Activated CD4-positive, alpha-beta T cell treated with anti-CD3 and anti-CD28 coated beads, Interleukin-2, amount 10 ng/mL, durations not matched to agents 7 days and 5 days (primary cell): ENCODE measurements around the gene AMIGO2. TPM values are rescaled to one million over a fixed set of nuclear protein-coding genes. Genes with fewer than 3 reads are reported as not detected.

Experiments used
- CTCF ChIA-PET: fragments of 350-600 bp; sonication (Branson Sonifier 250); formaldehyde crosslinking; loops from one replicate; lab custom pipeline; 2021; ENCODE audit warnings: antibody characterized with exemption; lab: Charles Lee
- POLR2A ChIA-PET: fragments of 350-600 bp; sonication (Branson Sonifier 250); formaldehyde crosslinking; loops from one replicate; lab custom pipeline; 2021; ENCODE audit warnings: antibody characterized with exemption; lab: Charles Lee
- DNase-seq: peaks from one replicate; pipeline ENCODE4 v3.0.0-alpha.2; 2020
- H3K27ac Mint-ChIP-seq: one replicate; pipeline ENCODE4 v1.8.0; 2021; ENCODE audit warnings: mild to moderate bottlenecking, moderate library complexity, mixed read lengths
- H3K27me3 Mint-ChIP-seq: one replicate; pipeline ENCODE4 v1.8.0; 2021; ENCODE audit warnings: mixed read lengths
- H3K36me3 Mint-ChIP-seq: one replicate; pipeline ENCODE4 v1.8.0; 2021; ENCODE audit warnings: low read depth, mixed read lengths
- H3K4me1 Mint-ChIP-seq: one replicate; pipeline ENCODE4 v1.8.0; 2021; ENCODE audit warnings: mixed read lengths
- H3K4me3 Mint-ChIP-seq: one replicate; pipeline ENCODE4 v1.8.0; 2021; ENCODE audit warnings: mild to moderate bottlenecking, moderate library complexity, mixed read lengths
- H3K9me3 Mint-ChIP-seq: one replicate; pipeline ENCODE4 v1.8.0; 2021; ENCODE audit warnings: mixed read lengths
- total RNA-seq, 2 experiments: library from RNA; stranded (reverse); gene quantifications; one replicate each; pipeline ENCODE4 v1.2.3, GENCODE V29; 2021

Gene AMIGO2
- total RNA-seq, 2 experiments from 2014 or later, result 10.3 to 10.8 TPM

DNA sequence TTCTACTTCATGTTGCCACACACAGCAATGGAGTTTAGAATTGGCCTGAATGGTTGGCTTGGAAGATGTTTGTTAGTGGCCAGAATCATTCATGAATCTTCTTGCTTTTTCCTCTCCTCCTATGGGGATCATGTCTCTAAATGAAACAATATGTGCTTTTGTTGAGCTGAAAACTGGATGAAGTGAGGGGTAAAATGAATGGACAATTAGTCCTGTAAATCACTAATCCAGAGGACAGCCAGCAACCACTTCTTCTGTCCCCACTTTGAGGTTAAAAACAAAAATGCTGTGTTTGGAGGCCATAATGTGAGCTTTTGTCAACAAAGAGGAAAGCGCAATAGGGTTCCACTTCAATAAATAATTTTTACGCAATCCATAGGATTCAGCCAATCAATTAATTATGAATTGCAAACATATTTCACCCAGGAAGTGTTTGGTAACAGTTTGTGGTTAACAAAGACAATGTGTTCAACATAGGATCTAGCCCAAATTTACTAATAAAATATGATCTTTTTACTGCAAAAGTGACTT is 30.3 kb upstream of the AMIGO2 start:
- no peaks in the 10 kb centered on the region for H3K9me3 Mint-ChIP-seq
- ChIA-PET CTCF (interaction anchor here (0.9 to 1.4 kb wide), 3 partner anchors 9 to 31 kb away, joined by 3 read pairs; partner anchors contain the start of gene PCED1B), POLR2A (no interaction called here)
- H3K27me3 Mint-ChIP-seq, result no peaks in the 10 kb centered on the region
- H3K4me1 Mint-ChIP-seq, result peaks cover 26% of the 10 kb centered on the region
- no peak for DNase-seq
- no peak overlapping the region for H3K27ac Mint-ChIP-seq
- H3K4me3 Mint-ChIP-seq, result no peak overlapping the region
- H3K36me3 Mint-ChIP-seq, result peaks cover 52% of the 10 kb centered on the region

DNA sequence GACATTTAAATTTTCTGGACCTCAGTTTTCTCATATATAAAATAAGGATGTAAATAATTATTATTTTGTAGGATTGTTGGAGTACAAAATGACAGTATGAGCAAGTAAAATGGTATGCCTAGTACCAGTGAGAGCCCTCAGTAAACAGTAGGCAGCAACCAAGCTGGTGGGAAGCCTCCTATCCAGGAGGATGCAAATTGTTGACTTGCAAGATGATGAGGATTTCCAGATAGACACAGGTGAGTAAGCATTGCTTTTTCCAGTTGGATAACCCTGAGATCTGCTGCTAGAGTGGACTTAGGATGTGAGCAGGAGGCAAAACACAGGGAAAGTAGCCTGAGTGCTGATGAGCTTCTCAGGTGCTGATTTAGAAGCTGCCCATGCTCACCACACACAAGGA is 28.2 kb upstream of the AMIGO2 start:
- POLR2A ChIA-PET, result no interaction called here
- Mint-ChIP-seq H3K27ac (no peak overlapping the region), H3K4me1 (peaks cover 25% of the 10 kb centered on the region), H3K4me3 (no peak overlapping the region), H3K27me3 (no peaks in the 10 kb centered on the region), H3K36me3 (peaks cover 40% of the 10 kb centered on the region), H3K9me3 (no peaks in the 10 kb centered on the region)
- no peak for DNase-seq
- CTCF ChIA-PET, result no interaction called here

DNA sequence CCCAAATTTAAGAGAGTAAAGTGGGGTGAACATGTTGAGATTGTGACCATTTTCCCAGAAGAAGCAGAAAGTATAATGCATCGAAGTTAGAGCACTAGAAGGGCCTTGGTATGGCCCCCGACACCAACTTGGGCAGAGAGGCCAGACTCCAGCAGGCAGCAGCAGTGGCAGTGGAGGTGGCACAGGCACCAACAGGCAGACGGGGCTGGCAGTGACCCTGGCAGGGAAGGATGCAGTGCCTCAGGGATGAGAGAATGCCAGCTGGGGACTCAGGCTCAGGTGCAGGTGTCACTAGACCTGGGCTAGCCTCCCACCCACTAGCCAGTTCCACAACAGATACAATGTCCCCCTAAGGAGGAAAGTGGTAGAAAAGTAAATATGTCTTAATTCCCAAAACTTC is 27.7 kb upstream of the AMIGO2 start:
- CTCF ChIA-PET, result no interaction called here
- no peak overlapping the region for H3K27ac Mint-ChIP-seq
- H3K9me3 Mint-ChIP-seq, result no peaks in the 10 kb centered on the region

DNA sequence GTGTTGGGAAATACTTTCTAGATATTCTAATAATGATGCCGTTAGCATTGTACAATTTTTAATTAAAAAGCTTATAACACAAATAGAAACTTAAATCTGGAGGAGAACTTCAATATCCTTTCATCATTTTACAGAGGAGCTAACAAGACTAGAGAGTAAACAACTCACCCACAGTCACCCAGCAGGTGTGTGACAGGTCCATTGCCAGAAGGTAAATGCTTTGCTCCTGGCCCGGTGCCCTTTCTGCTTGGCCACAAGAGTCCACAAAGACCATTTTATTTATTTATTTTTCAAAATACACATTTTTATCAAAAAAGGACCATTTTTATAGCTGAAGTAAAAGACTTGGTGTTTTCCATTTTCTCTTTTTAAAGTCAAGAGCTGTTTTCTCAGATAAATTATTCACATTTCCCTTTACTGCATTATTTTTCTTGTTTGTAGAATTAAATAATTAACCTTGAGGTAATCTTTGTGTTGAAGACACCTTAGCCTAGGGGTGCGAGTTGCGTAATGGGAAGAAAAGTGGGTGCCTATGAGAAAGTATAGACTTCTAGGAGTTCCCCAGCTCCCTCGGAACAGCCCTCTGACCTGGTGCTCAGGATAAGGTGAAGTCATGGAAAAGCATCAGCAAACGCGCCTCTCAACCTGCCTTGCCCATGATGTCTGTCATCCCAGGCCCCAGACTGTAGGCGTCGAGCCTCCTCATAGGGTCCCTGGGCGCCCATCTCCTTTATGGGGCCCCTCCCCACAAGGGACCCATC is 26.3 kb upstream of the AMIGO2 start:
- no peaks in the 10 kb centered on the region for H3K9me3 Mint-ChIP-seq
- CTCF ChIA-PET, result interaction anchor here (1.3 kb wide), 1 partner anchor 12 kb away, joined by 5 read pairs; no protein-coding TSS in a partner anchor
- H3K36me3 Mint-ChIP-seq, result peaks cover 33% of the 10 kb centered on the region
- DNase-seq, result no peak
- no peak overlapping the region for H3K27ac Mint-ChIP-seq
- no peaks in the 10 kb centered on the region for H3K27me3 Mint-ChIP-seq
- POLR2A ChIA-PET, result no interaction called here
- H3K4me1 Mint-ChIP-seq, result peaks cover 9% of the 10 kb centered on the region
- H3K4me3 Mint-ChIP-seq, result no peak overlapping the region

More for the DNA sequence above, 27.7 kb upstream of the AMIGO2 start:
- Mint-ChIP-seq H3K36me3 (peaks cover 39% of the 10 kb centered on the region), H3K4me3 (no peak overlapping the region), H3K4me1 (peaks cover 20% of the 10 kb centered on the region), H3K27me3 (no peaks in the 10 kb centered on the region)
- POLR2A ChIA-PET, result no interaction called here
- no peak for DNase-seq

DNA sequence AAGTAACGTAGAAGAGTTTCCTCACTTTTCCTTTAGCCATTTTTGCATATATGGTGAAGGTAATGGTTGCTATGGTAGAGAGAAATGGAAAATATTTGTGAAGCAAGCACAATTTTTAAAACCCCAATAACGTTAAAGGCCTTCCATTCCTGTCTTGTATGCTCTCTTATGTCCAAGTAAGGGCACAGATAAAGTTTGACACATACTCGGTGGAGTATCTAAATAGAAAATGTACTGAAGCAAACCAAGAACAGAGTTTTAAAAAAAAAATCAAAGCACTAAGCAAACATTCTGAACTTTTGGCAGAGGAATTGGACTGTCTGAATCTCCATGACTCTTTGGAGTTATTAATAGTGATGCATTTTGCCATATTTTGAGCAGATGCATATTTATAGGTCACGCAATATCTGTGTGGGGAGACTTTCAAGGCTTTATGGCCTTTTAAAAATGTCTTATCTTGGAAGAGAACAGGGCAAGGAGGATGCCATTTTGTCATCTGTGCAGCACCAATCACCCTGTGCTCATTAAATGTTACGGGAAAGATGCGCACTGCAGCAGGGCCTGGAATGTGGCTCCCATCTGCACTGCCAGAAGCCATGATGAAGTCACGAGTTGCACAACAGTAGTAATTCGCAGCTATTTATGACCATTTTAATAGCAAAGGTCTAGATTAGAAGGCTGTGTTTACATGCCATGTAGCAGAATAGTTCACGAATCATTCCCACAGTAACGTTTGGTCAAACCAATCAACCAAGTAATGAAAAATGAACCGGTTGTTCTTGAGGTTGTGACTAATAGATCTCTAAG is 23.3 kb upstream of the AMIGO2 start:
- peaks cover 16% of the 10 kb centered on the region for H3K36me3 Mint-ChIP-seq
- H3K4me1 Mint-ChIP-seq, result no peaks in the 10 kb centered on the region
- ChIA-PET CTCF (no interaction called here), POLR2A (no interaction called here)
- no peak overlapping the region for H3K4me3 Mint-ChIP-seq
- no peaks in the 10 kb centered on the region for H3K9me3 Mint-ChIP-seq
- H3K27ac Mint-ChIP-seq, result no peak overlapping the region
- no peaks in the 10 kb centered on the region for H3K27me3 Mint-ChIP-seq
- no peak for DNase-seq

DNA sequence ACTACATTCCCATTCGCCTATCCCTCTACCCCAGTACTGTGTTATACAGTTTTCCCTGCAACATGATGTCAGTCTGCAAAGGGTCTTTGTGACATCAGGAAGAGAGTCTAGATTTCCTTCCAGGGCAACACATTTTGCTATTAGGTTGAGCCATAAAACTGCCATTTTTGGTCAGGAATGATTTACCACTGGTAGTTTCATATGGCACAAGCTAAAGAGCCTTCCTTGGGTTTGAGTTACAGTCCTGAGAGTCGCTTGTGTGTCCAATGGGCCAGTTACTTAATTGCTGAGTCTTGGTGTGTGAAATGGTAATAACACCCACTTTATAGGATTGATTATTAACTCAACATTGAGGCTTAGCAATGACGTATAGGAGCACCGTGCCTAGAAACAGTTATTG is 22.6 kb upstream of the AMIGO2 start:
- Mint-ChIP-seq H3K27me3 (no peaks in the 10 kb centered on the region), H3K9me3 (no peaks in the 10 kb centered on the region), H3K27ac (no peak overlapping the region), H3K36me3 (peaks cover 17% of the 10 kb centered on the region), H3K4me1 (no peaks in the 10 kb centered on the region), H3K4me3 (no peak overlapping the region)
- no peak for DNase-seq
- CTCF ChIA-PET, result interaction anchor here (0.6 kb wide), 1 partner anchor 633 kb away, joined by 3 read pairs; no protein-coding TSS in a partner anchor
- POLR2A ChIA-PET, result no interaction called here

DNA sequence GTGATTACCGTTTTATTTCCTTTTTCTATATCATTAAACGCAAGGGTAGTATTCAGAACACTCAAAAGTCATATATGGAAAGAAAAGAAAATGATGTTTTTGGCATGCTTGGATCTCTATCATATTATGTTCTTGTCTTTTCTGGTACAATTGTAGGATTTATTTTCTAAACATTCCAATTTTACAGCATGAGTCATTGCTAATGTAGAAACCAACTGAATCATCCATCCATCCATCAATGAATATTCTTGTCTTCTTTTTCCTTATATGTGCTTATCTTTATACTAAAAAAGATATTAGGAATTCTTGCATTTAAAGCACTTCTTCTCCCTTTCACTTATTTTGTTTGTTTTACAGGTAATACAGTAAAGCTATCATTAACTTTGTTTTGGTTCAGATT is 20.4 kb upstream of the AMIGO2 start:
- Mint-ChIP-seq H3K9me3 (no peaks in the 10 kb centered on the region), H3K27ac (no peak overlapping the region), H3K4me1 (peaks cover 6% of the 10 kb centered on the region), H3K4me3 (no peak overlapping the region), H3K36me3 (peaks cover 7% of the 10 kb centered on the region), H3K27me3 (no peaks in the 10 kb centered on the region)
- ChIA-PET POLR2A (no interaction called here), CTCF (no interaction called here)
- DNase-seq, result no peak

DNA sequence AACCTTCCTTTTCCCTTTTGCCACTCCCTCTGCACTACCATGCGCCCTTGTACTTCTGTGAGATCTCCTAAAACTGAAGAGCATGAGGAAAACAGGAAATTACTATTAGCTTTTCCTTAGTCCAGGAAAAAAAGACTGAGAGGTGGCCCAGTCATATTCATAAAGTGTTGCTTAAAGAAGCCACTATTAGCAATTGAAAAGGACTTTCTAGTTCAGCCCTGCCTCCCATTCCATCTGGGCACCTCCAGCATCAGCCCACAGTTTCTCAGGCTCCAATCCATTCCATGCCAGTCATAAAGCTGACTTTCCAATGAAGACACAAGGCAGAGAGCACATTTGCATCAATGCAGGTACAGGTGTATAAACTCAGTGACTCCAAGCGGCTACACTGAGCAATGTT is 19.9 kb upstream of the AMIGO2 start:
- POLR2A ChIA-PET, result no interaction called here
- CTCF ChIA-PET, result no interaction called here
- Mint-ChIP-seq H3K4me3 (no peak overlapping the region), H3K4me1 (peaks cover 9% of the 10 kb centered on the region), H3K9me3 (no peaks in the 10 kb centered on the region), H3K36me3 (peaks cover 8% of the 10 kb centered on the region), H3K27me3 (no peaks in the 10 kb centered on the region), H3K27ac (no peak overlapping the region)
- no peak for DNase-seq

DNA sequence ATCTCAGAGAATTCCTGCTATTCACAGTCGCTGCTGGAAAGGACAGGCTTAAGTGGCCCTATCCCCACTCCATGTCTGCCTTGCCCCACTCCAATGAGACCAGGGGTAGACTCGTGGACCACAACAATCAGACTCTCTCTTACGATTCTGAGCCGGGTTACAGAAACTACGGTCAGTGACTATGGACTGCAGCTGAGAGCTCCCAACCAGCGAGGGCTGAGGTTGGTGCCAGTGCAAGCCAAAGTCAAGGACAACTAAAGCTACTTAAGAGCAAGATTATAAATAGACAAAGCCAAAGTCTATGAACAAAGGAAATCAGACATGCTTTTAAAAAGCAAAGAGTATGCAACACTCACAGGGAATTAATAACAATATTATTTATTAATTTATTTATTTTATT is 18.3 kb upstream of the AMIGO2 start:
- Mint-ChIP-seq H3K36me3 (peaks cover 13% of the 10 kb centered on the region), H3K4me3 (no peak overlapping the region), H3K9me3 (no peaks in the 10 kb centered on the region), H3K4me1 (peaks cover 15% of the 10 kb centered on the region), H3K27ac (no peak overlapping the region), H3K27me3 (no peaks in the 10 kb centered on the region)
- CTCF ChIA-PET, result no interaction called here
- POLR2A ChIA-PET, result no interaction called here
- DNase-seq, result no peak

DNA sequence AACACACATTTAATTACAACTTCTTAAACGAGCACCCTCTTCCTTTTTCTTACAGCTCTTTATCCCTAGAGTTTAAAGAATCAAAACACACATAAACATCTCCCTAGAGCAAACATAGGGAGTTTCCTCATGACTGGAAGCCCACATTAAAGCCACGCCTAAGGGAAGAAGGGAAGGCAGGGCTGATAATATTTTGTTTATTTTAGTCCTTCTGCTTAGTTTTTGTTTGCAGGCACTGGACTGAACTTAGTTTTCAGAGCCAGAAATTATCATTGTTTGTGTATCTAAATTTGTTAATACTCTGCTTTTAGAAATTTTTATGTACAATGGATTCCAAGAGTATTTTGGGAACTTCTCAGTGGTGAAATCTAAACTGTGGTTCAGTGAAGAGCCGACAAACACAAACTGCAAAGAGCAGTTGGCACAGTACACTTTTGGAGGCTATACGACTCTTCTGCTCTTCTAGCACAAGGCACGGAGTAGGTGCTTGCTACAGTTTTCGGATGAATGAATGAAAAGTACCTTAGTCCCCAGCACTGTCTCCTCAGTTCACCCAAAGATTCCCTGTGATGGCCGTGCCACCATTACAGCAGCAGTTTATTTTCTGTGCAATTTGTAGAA is 17.6 kb upstream of the AMIGO2 start:
- DNase-seq, result no peak
- CTCF ChIA-PET, result interaction anchor here (1.0 kb wide), 1 partner anchor 19 kb away, joined by 3 read pairs; no protein-coding TSS in a partner anchor
- H3K4me1 Mint-ChIP-seq, result peaks cover 15% of the 10 kb centered on the region

DNA sequence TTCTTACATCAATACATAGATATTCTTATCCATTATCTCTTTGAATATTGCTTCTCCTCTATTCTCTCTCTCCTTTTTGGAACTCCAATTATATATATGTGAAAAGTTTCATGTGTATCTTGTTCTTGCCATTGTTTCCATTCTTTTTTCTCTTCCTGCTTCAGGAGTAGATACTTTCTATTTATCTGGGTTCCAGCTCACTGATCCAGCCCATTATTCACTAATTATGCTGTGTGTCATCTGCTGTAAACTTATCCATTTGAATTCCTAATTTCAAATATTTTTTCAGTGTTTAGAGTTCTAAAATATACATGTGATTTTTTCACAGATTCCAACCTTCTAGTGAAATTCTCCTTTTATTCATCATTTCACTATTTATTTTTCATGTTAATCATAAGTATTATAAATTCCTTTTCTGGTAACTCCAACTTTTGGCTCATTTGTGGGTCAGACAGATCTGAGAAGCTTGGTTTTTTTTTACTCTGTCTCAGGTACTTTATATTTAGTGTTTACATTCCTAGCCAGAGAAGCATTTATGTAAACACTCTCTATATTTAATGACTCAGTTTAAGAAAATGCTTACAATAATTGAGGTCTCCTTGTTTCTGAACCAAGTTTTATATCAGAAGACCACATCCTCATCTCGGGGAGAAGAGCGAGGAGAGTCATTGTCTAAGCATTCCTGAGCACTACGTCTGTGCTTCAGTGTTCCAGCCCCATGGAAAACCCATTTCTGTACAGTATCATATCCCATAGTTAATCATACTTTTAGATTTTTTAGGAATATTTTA is 15.9 kb upstream of the AMIGO2 start:
- no peaks in the 10 kb centered on the region for H3K27me3 Mint-ChIP-seq
- H3K27ac Mint-ChIP-seq, result no peak overlapping the region
- peaks cover 20% of the 10 kb centered on the region for H3K36me3 Mint-ChIP-seq
- H3K4me1 Mint-ChIP-seq, result peaks cover 15% of the 10 kb centered on the region
- H3K9me3 Mint-ChIP-seq, result peaks cover 6% of the 10 kb centered on the region
- no peak for DNase-seq
- ChIA-PET POLR2A (no interaction called here), CTCF (interaction anchor here (0.6 to 1.6 kb wide), 6 partner anchors 9 to 432 kb away, joined by 3 to 5 read pairs (median 4); no protein-coding TSS in a partner anchor)
- no peak overlapping the region for H3K4me3 Mint-ChIP-seq

More for the DNA sequence above, 17.6 kb upstream of the AMIGO2 start:
- Mint-ChIP-seq H3K9me3 (no peaks in the 10 kb centered on the region), H3K4me3 (no peak overlapping the region), H3K27me3 (no peaks in the 10 kb centered on the region), H3K27ac (no peak overlapping the region), H3K36me3 (peaks cover 14% of the 10 kb centered on the region)
- POLR2A ChIA-PET, result no interaction called here

DNA sequence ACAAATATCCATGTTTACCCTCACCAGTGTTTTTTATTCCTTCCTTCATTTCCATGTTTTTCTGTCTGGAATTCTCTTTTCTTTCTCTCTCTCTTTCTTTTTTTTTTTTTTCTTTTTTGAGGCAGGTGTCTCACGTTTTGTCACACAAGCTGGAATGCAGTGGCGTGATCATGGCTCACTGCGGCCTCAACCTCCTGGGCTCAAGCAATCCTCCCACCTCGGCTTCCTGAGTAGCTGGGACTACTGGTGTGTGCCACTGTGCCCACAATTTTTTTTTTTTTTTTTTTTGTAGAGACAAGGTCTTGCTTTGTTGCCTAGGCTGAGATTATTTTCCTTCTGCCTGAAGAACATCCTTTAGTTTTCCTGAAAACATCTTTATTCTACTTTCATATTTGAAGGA is 15.0 kb upstream of the AMIGO2 start:
- Mint-ChIP-seq H3K27ac (no peak overlapping the region), H3K9me3 (peaks cover 10% of the 10 kb centered on the region), H3K36me3 (peaks cover 21% of the 10 kb centered on the region), H3K4me3 (no peak overlapping the region), H3K27me3 (no peaks in the 10 kb centered on the region), H3K4me1 (peaks cover 15% of the 10 kb centered on the region)
- POLR2A ChIA-PET, result no interaction called here
- CTCF ChIA-PET, result interaction anchor here (0.6 to 1.6 kb wide), 4 partner anchors 11 to 433 kb away, joined by 3 to 5 read pairs (median 4); no protein-coding TSS in a partner anchor
- DNase-seq, result no peak
